Immature natural killer cell (primary cell): Measurements from ENCODE around the gene CD300LG. TPM values are rescaled to one million over a fixed set of nuclear protein-coding genes. Genes with fewer than 3 reads are reported as not detected.
"Not testable (repeated sequence)": the region's sequence is repeated elsewhere in the genome, so short reads cannot be mapped to it uniquely, and the experiment has no call there.

Experiments
- DNase-seq, 3 donors: peaks; one replicate each; pipeline ENCODE4 v3.0.0; 2022; ENCODE audit warnings: mixed read lengths in 1 of 3
- H3K27ac Mint-ChIP-seq, 6 donors: one replicate each; pipeline ENCODE4 v1.8.0; 2020; ENCODE audit warnings: mixed read lengths in 6 of 6, mild to moderate bottlenecking in 5 of 6, inconsistent platforms in 4 of 6, moderate library complexity in 3 of 6
- H3K27me3 Mint-ChIP-seq, 3 donors: one replicate each; pipeline ENCODE4 v1.8.0; 2020 to 2021; ENCODE audit warnings: low read depth in 3 of 3, mild to moderate bottlenecking in 3 of 3, mixed read lengths in 3 of 3, moderate library complexity in 3 of 3, inconsistent platforms in 1 of 3
- H3K36me3 Mint-ChIP-seq, 3 donors: one replicate each; pipeline ENCODE4 v1.8.0; 2020; ENCODE audit warnings: mixed read lengths in 3 of 3, inconsistent platforms in 2 of 3, mild to moderate bottlenecking in 2 of 3
- H3K4me1 Mint-ChIP-seq, 2 donors: one replicate each; pipeline ENCODE4 v1.8.0; 2020; ENCODE audit warnings: inconsistent platforms in 2 of 2, mild to moderate bottlenecking in 2 of 2, mixed read lengths in 2 of 2, moderate library complexity in 1 of 2
- H3K4me3 Mint-ChIP-seq, 5 donors: one replicate each; pipeline ENCODE4 v1.8.0; 2020; ENCODE audit warnings: mild to moderate bottlenecking in 5 of 5, mixed read lengths in 5 of 5, inconsistent platforms in 3 of 5, moderate library complexity in 3 of 5
- H3K9me3 Mint-ChIP-seq, 6 donors: one replicate each; pipeline ENCODE4 v1.8.0; 2020; ENCODE audit warnings: mild to moderate bottlenecking in 6 of 6, mixed read lengths in 6 of 6, inconsistent platforms in 4 of 6, moderate library complexity in 3 of 6
- polyA plus RNA-seq, 3 donors: library from polyadenylated mRNA; unstranded; fragments of 300-500 nt; fragmentation: Illumina TruSeq; gene quantifications; one replicate each; pipeline ENCODE4 v1.2.3, GENCODE V29; 2021

CD300LG gene
- polyA plus RNA-seq, 3 donors from 2014 or later, result not detected

- DNase-seq, result no peak
- Mint-ChIP-seq H3K27me3 (peaks cover 6 to 7% (median 7%) of the 10 kb centered on the region in 3 donors), H3K4me1 (no peaks in the 10 kb centered on the region), H3K9me3 (no peaks in the 10 kb centered on the region), H3K27ac (no peak overlapping the region), H3K4me3 (no peak overlapping the region), H3K36me3 (no peaks in the 10 kb centered on the region)
These were observed 5.6 kb downstream of the CD300LG start for GRCh38 chr17:43852571-43852970.

GRCh38 chr17:43853546-43853945, 6.6 kb downstream of the CD300LG start:
- no peak for DNase-seq
- Mint-ChIP-seq H3K27me3 (peaks cover 4 to 8% (median 5%) of the 10 kb centered on the region in 3 donors), H3K4me3 (no peak overlapping the region), H3K36me3 (no peaks in the 10 kb centered on the region), H3K9me3 (no peaks in the 10 kb centered on the region), H3K4me1 (no peaks in the 10 kb centered on the region), H3K27ac (no peak overlapping the region)

DNA sequence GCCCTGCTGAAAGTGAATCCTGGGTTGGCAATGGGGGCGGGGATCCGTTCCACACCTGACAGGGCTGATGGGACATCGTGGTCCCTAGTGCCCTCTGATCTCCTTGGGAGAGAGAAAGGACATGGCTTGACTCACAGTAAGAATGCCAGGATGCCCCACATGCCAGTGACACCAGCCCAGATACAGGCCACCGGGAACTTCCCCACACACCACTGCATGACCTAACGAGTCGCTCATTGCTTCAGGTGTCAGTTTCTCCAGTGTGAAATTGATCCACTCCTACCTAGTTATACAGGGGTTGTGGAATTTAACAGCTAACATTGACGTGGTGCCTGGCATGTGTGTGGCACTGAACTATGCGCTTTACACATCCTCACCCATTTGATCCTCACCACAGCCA, 7.5 kb downstream of the CD300LG start:
- Mint-ChIP-seq H3K4me1 (no peaks in the 10 kb centered on the region), H3K27me3 (peaks cover 3 to 11% (median 4%) of the 10 kb centered on the region in 3 donors), H3K36me3 (no peaks in the 10 kb centered on the region), H3K27ac (no peak overlapping the region), H3K4me3 (no peak overlapping the region), H3K9me3 (no peaks in the 10 kb centered on the region)
- DNase-seq, result no peak

- Mint-ChIP-seq H3K9me3 (no peaks in the 10 kb centered on the region), H3K36me3 (no peaks in the 10 kb centered on the region), H3K4me3 (no peak overlapping the region), H3K27me3 (peaks cover 3 to 8% (median 4%) of the 10 kb centered on the region in 3 donors), H3K4me1 (no peaks in the 10 kb centered on the region), H3K27ac (peak overlapping the region in 1 of 6 donors; percentile 28)
- DNase-seq, result no peak
These were observed 8.1 kb downstream of the CD300LG start for GRCh38 chr17:43855061-43855460.

- Mint-ChIP-seq H3K27ac (no peak overlapping the region), H3K4me3 (no peak overlapping the region), H3K27me3 (peaks cover 3 to 6% (median 4%) of the 10 kb centered on the region in 3 donors), H3K9me3 (no peaks in the 10 kb centered on the region), H3K4me1 (no peaks in the 10 kb centered on the region), H3K36me3 (no peaks in the 10 kb centered on the region)
- no peak for DNase-seq
These were observed 9.2 kb downstream of the CD300LG start for GRCh38 chr17:43856141-43856540.

GRCh38 chr17:43857141-43857540, 10.2 kb downstream of the CD300LG start:
- H3K27ac Mint-ChIP-seq, result no peak overlapping the region
- DNase-seq, result no peak
- H3K4me1 Mint-ChIP-seq, result no peaks in the 10 kb centered on the region
- peaks cover 1 to 6% (median 3%) of the 10 kb centered on the region in 3 donors for H3K27me3 Mint-ChIP-seq
- no peaks in the 10 kb centered on the region for H3K36me3 Mint-ChIP-seq
- H3K4me3 Mint-ChIP-seq, result no peak overlapping the region
- no peaks in the 10 kb centered on the region for H3K9me3 Mint-ChIP-seq

DNA sequence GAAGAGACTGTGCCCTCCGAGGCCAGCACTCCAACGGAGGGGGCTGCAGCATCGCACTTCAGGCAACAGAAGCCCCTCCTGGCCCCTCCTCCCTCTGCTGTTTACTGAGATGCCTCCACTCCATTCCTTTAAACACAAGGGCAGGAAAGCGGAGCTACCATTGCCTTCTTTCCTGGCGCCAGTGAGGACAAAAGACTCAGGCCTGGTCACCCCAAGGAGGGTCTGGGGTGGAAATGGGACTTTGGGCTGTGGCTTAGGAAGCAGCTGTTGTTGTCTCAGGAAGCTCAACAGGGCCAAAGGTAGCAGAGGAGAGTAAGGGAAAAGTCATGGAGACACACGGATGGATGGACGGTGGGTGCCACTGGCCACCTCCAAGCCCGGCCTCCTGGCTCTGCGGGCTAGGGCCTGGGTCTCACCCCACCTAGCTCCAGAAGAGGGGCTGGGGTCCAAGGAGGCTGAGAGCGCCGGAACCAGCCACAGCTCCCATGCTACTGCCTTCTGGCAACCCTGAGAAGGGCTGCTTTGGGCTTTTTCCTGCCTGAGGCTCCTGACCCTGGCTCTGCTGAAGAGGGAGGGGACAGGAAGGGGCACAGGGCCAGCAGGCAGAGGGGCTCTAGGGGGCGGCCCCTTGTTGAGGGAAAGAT, 11.1 kb downstream of the CD300LG start:
- no peak overlapping the region for H3K4me3 Mint-ChIP-seq
- H3K36me3 Mint-ChIP-seq, result no peaks in the 10 kb centered on the region
- H3K4me1 Mint-ChIP-seq, result no peaks in the 10 kb centered on the region
- H3K9me3 Mint-ChIP-seq, result no peaks in the 10 kb centered on the region
- no peak overlapping the region for H3K27ac Mint-ChIP-seq
- H3K27me3 Mint-ChIP-seq, result peaks cover 1 to 6% (median 3%) of the 10 kb centered on the region in 3 donors
- DNase-seq, result no peak

DNA sequence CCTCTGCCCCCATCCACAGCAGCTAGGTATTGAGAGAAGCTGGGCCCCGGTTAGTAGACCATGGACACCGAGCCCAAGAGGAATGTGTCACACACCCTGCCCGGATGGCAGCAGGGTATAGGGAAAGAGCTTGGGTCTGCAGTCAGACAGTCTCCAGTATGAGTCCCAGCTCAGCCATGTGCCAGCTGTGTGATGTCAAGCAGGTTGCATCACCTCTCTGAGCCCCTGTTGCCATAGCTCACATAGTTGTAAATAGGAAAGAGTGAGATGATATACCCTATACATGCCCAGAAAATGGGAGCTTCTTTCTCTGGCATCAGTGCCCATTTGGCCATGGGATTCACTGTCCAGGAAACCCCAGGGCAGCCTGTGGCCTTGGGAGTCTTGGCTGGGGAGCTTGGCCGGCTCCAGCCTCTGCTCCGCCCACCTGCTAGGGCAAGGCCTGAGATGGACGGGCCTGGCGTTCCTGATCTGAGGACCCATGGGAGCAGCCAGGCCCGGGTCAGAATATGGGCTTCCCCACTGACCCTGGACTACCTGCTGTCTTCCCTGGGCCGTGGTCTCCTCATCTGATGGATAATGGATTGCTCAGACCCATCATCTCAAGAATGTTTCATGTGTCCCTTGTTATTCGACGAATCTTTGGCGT, 13.2 kb downstream of the CD300LG start:
- no peak overlapping the region for H3K27ac Mint-ChIP-seq
- peaks cover 1 to 6% (median 3%) of the 10 kb centered on the region in 3 donors for H3K27me3 Mint-ChIP-seq
- no peak for DNase-seq
- H3K36me3 Mint-ChIP-seq, result no peaks in the 10 kb centered on the region
- no peak overlapping the region for H3K4me3 Mint-ChIP-seq
- no peaks in the 10 kb centered on the region for H3K4me1 Mint-ChIP-seq
- no peaks in the 10 kb centered on the region for H3K9me3 Mint-ChIP-seq

GRCh38 chr17:43860927-43861622, 14.1 kb downstream of the CD300LG start:
- no peaks in the 10 kb centered on the region for H3K9me3 Mint-ChIP-seq
- no peak for DNase-seq
- H3K27me3 Mint-ChIP-seq, result peaks cover 1 to 6% (median 3%) of the 10 kb centered on the region in 3 donors
- H3K4me3 Mint-ChIP-seq, result no peak overlapping the region
- H3K36me3 Mint-ChIP-seq, result no peaks in the 10 kb centered on the region
- H3K27ac Mint-ChIP-seq, result no peak overlapping the region
- no peaks in the 10 kb centered on the region for H3K4me1 Mint-ChIP-seq

DNA sequence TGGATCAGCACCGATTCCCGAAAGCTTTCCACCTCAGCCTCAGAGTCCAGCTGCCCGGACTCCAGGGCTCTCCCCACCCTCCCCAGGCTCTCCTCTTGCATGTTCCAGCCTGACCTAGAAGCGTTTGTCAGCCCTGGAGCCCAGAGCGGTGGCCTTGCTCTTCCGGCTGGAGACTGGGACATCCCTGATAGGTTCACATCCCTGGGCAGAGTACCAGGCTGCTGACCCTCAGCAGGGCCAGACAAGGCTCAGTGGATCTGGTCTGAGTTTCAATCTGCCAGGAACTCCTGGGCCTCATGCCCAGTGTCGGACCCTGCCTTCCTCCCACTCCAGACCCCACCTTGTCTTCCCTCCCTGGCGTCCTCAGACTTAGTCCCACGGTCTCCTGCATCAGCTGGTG, 15.0 kb downstream of the CD300LG start:
- Mint-ChIP-seq H3K27me3 (peaks cover 1 to 6% (median 3%) of the 10 kb centered on the region in 3 donors), H3K27ac (no peak overlapping the region), H3K4me3 (no peak overlapping the region), H3K36me3 (no peaks in the 10 kb centered on the region), H3K4me1 (no peaks in the 10 kb centered on the region), H3K9me3 (no peaks in the 10 kb centered on the region)
- DNase-seq, result no peak

- Mint-ChIP-seq H3K27me3 (peaks cover 1 to 4% (median 4%) of the 10 kb centered on the region in 3 donors), H3K27ac (no peak overlapping the region), H3K4me1 (no peaks in the 10 kb centered on the region), H3K9me3 (no peaks in the 10 kb centered on the region), H3K4me3 (no peak overlapping the region), H3K36me3 (no peaks in the 10 kb centered on the region)
- no peak for DNase-seq
These were observed 17.4 kb downstream of the CD300LG start for GRCh38 chr17:43864161-43864984.

DNA sequence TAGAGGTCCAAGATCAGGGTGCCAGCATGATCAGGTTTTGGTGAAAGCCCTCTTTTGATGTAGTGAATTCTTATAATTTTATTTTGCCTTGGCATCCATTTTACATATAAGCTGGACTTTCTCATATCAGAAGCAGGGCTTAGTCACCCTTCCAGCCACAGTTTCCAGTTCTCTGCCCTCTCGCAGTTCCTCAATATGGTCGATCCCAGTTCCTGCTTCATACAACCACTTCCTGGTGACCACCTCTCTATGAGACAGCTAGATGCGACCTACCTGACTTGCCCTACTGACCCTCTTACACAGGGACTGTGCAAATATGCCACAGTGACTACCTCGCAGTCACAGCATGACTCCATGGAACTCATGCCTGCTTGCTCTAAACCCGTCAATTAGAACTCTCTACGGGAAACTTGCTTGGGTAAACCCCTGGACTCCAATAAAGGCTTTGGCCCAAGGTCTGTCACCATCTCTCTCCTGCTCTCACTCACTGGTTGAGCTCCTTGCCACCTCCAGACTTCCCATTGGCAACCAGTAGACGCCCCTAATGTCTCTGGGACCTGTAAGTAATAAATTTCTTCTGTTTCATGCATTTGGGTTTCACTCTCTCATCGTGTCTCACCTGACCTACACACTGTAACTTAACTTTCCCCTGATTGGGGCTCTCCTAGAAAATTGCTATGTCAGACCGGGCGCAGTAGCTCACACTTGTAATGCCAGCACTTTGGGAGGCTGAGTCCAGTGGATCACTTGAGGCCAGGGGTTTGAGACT, 21.4 kb downstream of the CD300LG start:
- Mint-ChIP-seq H3K27ac (no peak overlapping the region), H3K27me3 (peaks cover 3 to 10% (median 6%) of the 10 kb centered on the region in 3 donors), H3K4me3 (no peak overlapping the region), H3K9me3 (no peaks in the 10 kb centered on the region), H3K4me1 (no peaks in the 10 kb centered on the region), H3K36me3 (no peaks in the 10 kb centered on the region)
- no peak for DNase-seq

GRCh38 chr17:43869031-43869430, 22.1 kb downstream of the CD300LG start:
- not testable (repeated sequence) for H3K4me3 Mint-ChIP-seq, DNase-seq, H3K27ac Mint-ChIP-seq

More at GRCh38 chr17:43869031-43869430, 22.1 kb downstream of the CD300LG start:
- H3K9me3 Mint-ChIP-seq, H3K36me3 Mint-ChIP-seq, H3K4me1 Mint-ChIP-seq: not testable (repeated sequence)
- H3K27me3 Mint-ChIP-seq, result peaks cover 3 to 10% (median 6%) of the 10 kb centered on the region in 3 donors
